Lower leg skin (tissue), 4 donors: ENCODE results near the gene ALDH3B2. TPM values are rescaled to one million over a fixed set of nuclear protein-coding genes. Genes with fewer than 3 reads are reported as not detected.
A peak's percentile ranks its signal among the peaks of the same experiment; 100 is the strongest.

Experiments used
- DNase-seq, 2 donors: peaks; one replicate each; pipeline ENCODE4 v3.0.0-alpha.2; 2019; ENCODE audit warnings: low spot score in 2 of 2
- H3K4me3 ChIP-seq: fragments of 200-600 bp; sonication (generic); 2 replicates; pipeline ENCODE4 v1.5.1; 2017; ENCODE audit warnings: mild to moderate bottlenecking, low read depth; ENCODE audit not compliant: poor library complexity, severe bottlenecking
- CTCF ChIP-seq, 3 donors: fragments of 450-650 bp; IDR thresholded peaks; one replicate each; pipeline ENCODE4 v1.5.1; 2016; ENCODE audit warnings: antibody characterized with exemption in 3 of 3, mild to moderate bottlenecking in 3 of 3, moderate library complexity in 2 of 3
- POLR2A ChIP-seq, 2 donors: fragments of 450-650 bp; IDR thresholded peaks; one replicate each; pipeline ENCODE4 v1.6.1; 2016 to 2017; ENCODE audit warnings: antibody characterized with exemption in 2 of 2, mild to moderate bottlenecking in 1 of 2, moderate library complexity in 1 of 2
- WGBS, 2 donors: methylation state at CpG; one replicate each; pipeline ENCODE4 v1.1.5; 2018; 5-methylcytosine and 5-hydroxymethylcytosine counted together
- intact Hi-C: fragments of 100-400 bp; cut with DNase I; formaldehyde crosslinking; loops from one replicate; pipeline ENCODE4 v1.15.0; 2023; ENCODE audit warnings: low total_unique reads
- total RNA-seq, 4 donors: library from RNA; depleted of rRNA; stranded (reverse); fragments of >200 nt; gene quantifications; one replicate each; pipeline ENCODE4 v1.1.0, GENCODE V29; 2016

The ALDH3B2 gene
- total RNA-seq, 4 donors from 2014 or later = 127 to 221 (median 170) TPM

- WGBS, 2 donors = 29 to 34% methylated on average over 8 of the region's 8 CpGs
- H3K4me3 ChIP-seq = no peak overlapping the region
- TF ChIP-seq CTCF (IDR thresholded peaks at IDR 0.05) = no peak
- no peak for TF ChIP-seq POLR2A (IDR thresholded peaks at IDR 0.05)
- intact Hi-C loops = no loop called here
- DNase-seq = peak in 1 of 2 donors; percentile 80
Measured at GRCh38 chr11:67673902-67674301, 521 bp downstream of the ALDH3B2 start.

- intact Hi-C loops = no loop called here
- DNase-seq = peak in 1 of 2 donors; percentile 82
Measured at GRCh38 chr11:67673358-67673757, 1.1 kb downstream of the ALDH3B2 start.

GRCh38 chr11:67671211-67671520 is 3.3 kb downstream of the ALDH3B2 start:
- TF ChIP-seq POLR2A (IDR thresholded peaks at IDR 0.05) (no peak), CTCF (IDR thresholded peaks at IDR 0.05) (no peak)

More at GRCh38 chr11:67673358-67673757, 1.1 kb downstream of the ALDH3B2 start:
- 70 to 77% methylated on average over 7 of the region's 7 CpGs for WGBS, 2 donors
- TF ChIP-seq CTCF (IDR thresholded peaks at IDR 0.05) (no peak), POLR2A (IDR thresholded peaks at IDR 0.05) (no peak)
- no peak overlapping the region for H3K4me3 ChIP-seq

GRCh38 chr11:67670316-67671210 is 3.9 kb downstream of the ALDH3B2 start:
- no peak for TF ChIP-seq CTCF (IDR thresholded peaks at IDR 0.05)
- no peak for TF ChIP-seq POLR2A (IDR thresholded peaks at IDR 0.05)
- 55 to 69% methylated on average over 9 to 21 of the region's 23 CpGs for WGBS, 2 donors
- H3K4me3 ChIP-seq = no peak overlapping the region
- intact Hi-C loops = no loop called here
- peak in 1 of 2 donors; percentile 82 for DNase-seq

More at GRCh38 chr11:67671211-67671520, 3.3 kb downstream of the ALDH3B2 start:
- intact Hi-C loops = no loop called here
- H3K4me3 ChIP-seq = no peak overlapping the region
- WGBS, 2 donors = 44 to 46% methylated on average over 8 of the region's 8 CpGs
- peak in 1 of 2 donors; percentile 72 for DNase-seq

GRCh38 chr11:67668192-67668551 is 6.3 kb downstream of the ALDH3B2 start:
- DNase-seq = peak in 1 of 2 donors; percentile 69
- no peak overlapping the region for H3K4me3 ChIP-seq
- intact Hi-C loops = no loop called here
- TF ChIP-seq POLR2A (IDR thresholded peaks at IDR 0.05) (no peak), CTCF (IDR thresholded peaks at IDR 0.05) (no peak)
- 50 to 51% methylated on average over 5 of the region's 5 CpGs for WGBS, 2 donors
